OCI-LY3 (cell line): ENCODE measurements around the gene B4GALT1.

Experiments
- CTCF ChIP-seq: fragments of 200-600, 300-600 bp; sonication (generic); IDR thresholded peaks from 2 replicates; pipeline ENCODE4 v1.5.1; 2014; ENCODE audit warnings: antibody characterized with exemption, low read length, low read depth
- EZH2phosphoT487 ChIP-seq: fragments of 200-600 bp; shearing (Covaris generic); IDR thresholded peaks from 2 replicates; pipeline ENCODE4 v1.6.1; 2018; ENCODE audit warnings: antibody characterized with exemption, mixed run types, low read depth

- TF ChIP-seq CTCF (no peak), EZH2phosphoT487 (no peak)
Measured at GRCh38 chr9:33155393-33155792, 11.7 kb downstream of the B4GALT1 start.
